ENCODE results near the gene ERP44. TPM values are rescaled to one million over a fixed set of nuclear protein-coding genes. Genes with fewer than 3 reads are reported as not detected.
"Not testable (repeated sequence)": the region's sequence is repeated elsewhere in the genome, so short reads cannot be mapped to it uniquely, and the experiment has no call there.

ERP44 gene
- total RNA-seq, 3 donors from 2014 or later: 15.7 to 17.8 (median 17.7) TPM

GRCh38 chr9:100064872-100065581 lies 33.8 kb downstream of the ERP44 start:
- intact Hi-C loops (cut with DNase I; ENCODE audit: low total_unique reads): no loop called here
- Histone ChIP-seq H3K36me3 (no peaks in the 10 kb centered on the region), H3K27ac (no peak overlapping the region), H3K9me3 (no peaks in the 10 kb centered on the region), H3K27me3 (no peaks in the 10 kb centered on the region), H3K4me1 (no peaks in the 10 kb centered on the region), H3K4me3 (no peak overlapping the region)
- TF ChIP-seq POLR2AphosphoS5 (IDR thresholded peaks at IDR 0.05): no peak
- no peak for TF ChIP-seq POLR2A (IDR thresholded peaks at IDR 0.05)
- TF ChIP-seq, protein P1, sequence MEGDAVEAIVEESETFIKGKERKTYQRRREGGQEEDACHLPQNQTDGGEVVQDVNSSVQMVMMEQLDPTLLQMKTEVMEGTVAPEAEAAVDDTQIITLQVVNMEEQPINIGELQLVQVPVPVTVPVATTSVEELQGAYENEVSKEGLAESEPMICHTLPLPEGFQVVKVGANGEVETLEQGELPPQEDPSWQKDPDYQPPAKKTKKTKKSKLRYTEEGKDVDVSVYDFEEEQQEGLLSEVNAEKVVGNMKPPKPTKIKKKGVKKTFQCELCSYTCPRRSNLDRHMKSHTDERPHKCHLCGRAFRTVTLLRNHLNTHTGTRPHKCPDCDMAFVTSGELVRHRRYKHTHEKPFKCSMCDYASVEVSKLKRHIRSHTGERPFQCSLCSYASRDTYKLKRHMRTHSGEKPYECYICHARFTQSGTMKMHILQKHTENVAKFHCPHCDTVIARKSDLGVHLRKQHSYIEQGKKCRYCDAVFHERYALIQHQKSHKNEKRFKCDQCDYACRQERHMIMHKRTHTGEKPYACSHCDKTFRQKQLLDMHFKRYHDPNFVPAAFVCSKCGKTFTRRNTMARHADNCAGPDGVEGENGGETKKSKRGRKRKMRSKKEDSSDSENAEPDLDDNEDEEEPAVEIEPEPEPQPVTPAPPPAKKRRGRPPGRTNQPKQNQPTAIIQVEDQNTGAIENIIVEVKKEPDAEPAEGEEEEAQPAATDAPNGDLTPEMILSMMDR (IDR thresholded peaks at IDR 0.05): no peak
- no peak for DNase-seq (ENCODE audit: low spot score in 2 of 2)

DNA sequence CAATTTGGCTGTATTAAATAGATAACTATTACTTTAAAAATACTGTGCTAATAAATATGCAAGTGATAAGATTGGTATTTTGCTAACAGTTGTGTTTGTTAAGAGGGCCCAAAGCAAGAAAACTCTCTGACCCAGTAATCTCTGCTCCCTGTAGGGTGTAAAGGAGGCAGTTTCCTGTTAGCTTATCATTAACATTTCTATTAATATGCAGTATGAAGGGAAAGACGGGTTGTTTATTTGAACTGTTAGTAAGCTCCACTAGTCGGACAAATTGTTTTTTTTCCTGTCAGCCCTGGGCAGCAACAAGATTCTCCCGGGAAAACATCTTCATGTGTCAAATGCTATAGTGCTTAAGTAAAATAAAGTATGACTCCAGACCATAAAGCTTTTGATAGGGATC lies 35.6 kb downstream of the ERP44 start:
- Histone ChIP-seq H3K27ac (no peak overlapping the region), H3K4me3 (no peak overlapping the region), H3K4me1 (no peaks in the 10 kb centered on the region), H3K9me3 (no peaks in the 10 kb centered on the region), H3K36me3 (peaks cover 6% of the 10 kb centered on the region), H3K27me3 (no peaks in the 10 kb centered on the region)
- TF ChIP-seq, protein P1 (IDR thresholded peaks at IDR 0.05): no peak
- no peak for TF ChIP-seq POLR2A (IDR thresholded peaks at IDR 0.05)
- intact Hi-C loops (cut with DNase I; ENCODE audit: low total_unique reads): no loop called here
- DNase-seq (ENCODE audit: low spot score in 2 of 2): no peak

GRCh38 chr9:100062683-100063082 lies 36.1 kb downstream of the ERP44 start:
- H3K4me1 ChIP-seq; intact Hi-C loops (cut with DNase I; ENCODE audit: low total_unique reads); H3K4me3 ChIP-seq; H3K9me3 ChIP-seq; H3K27ac ChIP-seq; H3K36me3 ChIP-seq; DNase-seq (ENCODE audit: low spot score in 2 of 2); H3K27me3 ChIP-seq: not testable (repeated sequence)

- no peaks in the 10 kb centered on the region for H3K9me3 ChIP-seq
- no peaks in the 10 kb centered on the region for H3K4me1 ChIP-seq
- no peaks in the 10 kb centered on the region for H3K27me3 ChIP-seq
- peaks cover 6% of the 10 kb centered on the region for H3K36me3 ChIP-seq
- TF ChIP-seq POLR2AphosphoS5 (IDR thresholded peaks at IDR 0.05) (no peak), POLR2A (IDR thresholded peaks at IDR 0.05) (no peak)
- TF ChIP-seq, protein P1 (IDR thresholded peaks at IDR 0.05): no peak
- no peak for DNase-seq (ENCODE audit: low spot score in 2 of 2)
- H3K4me3 ChIP-seq: no peak overlapping the region
- H3K27ac ChIP-seq: no peak overlapping the region
- intact Hi-C loops (cut with DNase I; ENCODE audit: low total_unique reads): loop anchor here (5.0 kb wide), 1 partner anchor 1527 kb away; no protein-coding TSS in a partner anchor
These were observed 39.9 kb downstream of the ERP44 start for GRCh38 chr9:100058699-100059579.

DNA sequence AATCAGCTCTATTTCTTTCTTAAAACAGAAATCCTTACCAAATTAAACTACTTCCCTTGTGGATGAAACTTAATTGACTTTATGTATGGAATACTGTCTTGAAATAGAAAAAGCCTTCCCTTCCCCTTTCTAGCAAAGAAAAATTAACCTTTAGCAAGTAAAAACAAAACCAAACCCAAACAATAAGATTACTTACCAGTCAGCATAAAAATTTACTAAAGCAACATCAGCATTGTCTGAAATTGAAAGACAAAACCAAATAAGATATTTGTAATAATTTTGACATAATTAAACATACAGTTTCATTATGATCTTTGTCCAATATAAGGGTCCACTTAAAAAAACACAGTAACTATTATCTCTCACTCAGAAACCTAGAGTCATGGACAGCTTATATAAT lies 41.2 kb downstream of the ERP44 start:
- H3K9me3 ChIP-seq: no peaks in the 10 kb centered on the region
- H3K4me1 ChIP-seq: no peaks in the 10 kb centered on the region
- intact Hi-C loops (cut with DNase I; ENCODE audit: low total_unique reads): loop anchor here (5.0 kb wide), 1 partner anchor 1525 kb away; no protein-coding TSS in a partner anchor

More for the DNA sequence above, 41.2 kb downstream of the ERP44 start:
- H3K4me3 ChIP-seq: no peak overlapping the region
- TF ChIP-seq, protein P1 (IDR thresholded peaks at IDR 0.05): no peak
- TF ChIP-seq POLR2AphosphoS5 (IDR thresholded peaks at IDR 0.05) (no peak), POLR2A (IDR thresholded peaks at IDR 0.05) (no peak)
- H3K27me3 ChIP-seq: no peaks in the 10 kb centered on the region
- no peak overlapping the region for H3K27ac ChIP-seq
- H3K36me3 ChIP-seq: peaks cover 6% of the 10 kb centered on the region
- DNase-seq (ENCODE audit: low spot score in 2 of 2): no peak

All from breast epithelium (tissue), 4 donors.